Measurements from ENCODE around the gene AKR1B1. TPM values are rescaled to one million over a fixed set of nuclear protein-coding genes. Genes with fewer than 3 reads are reported as not detected.

AKR1B1 gene
- total RNA-seq, 4 donors from 2014 or later, result 17.8 to 47.5 (median 31.0) TPM

DNA sequence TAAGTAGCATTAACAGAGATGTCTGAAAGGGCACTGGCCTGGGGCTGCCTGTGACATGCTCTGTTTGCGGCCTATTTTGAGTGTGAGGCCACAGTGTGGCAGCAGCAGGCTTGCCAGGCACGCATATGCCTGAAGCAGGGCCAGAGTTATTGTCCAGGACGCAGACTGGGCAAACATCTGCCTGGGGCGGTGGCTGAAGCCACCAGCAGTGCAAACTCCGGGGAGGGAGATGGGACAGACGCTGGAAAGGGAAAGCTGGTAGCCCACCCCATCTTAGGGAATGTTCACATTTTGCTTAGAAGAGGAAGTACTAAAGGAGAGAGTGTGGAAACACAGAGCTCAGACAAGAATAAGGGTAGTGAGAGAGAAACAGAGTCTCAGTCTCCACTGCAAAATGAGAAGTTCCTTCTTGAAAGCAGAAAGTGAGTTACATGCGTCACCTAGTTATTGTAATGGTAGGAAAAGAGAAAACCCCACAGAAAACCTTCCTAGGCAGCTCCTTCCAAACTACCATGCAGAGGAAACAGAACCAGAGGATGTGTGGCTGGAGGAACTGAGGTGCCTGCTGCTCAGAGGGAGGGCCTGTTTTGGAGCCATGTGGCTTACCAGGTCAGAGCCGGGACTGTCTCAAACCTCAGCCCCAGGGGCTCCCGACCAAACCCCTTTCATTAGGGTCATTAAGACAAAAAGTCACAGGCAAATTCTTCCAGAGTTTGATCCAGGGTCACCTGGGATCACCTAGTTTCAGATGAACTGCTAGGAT, 14.5 kb downstream of the AKR1B1 start:
- Histone ChIP-seq H3K27me3 (no peaks in the 10 kb centered on the region), H3K27ac (peak overlapping the region; percentile 16 to 48 (median 32)), H3K4me1 (peaks cover 9 to 31% (median 9%) of the 10 kb centered on the region in 3 donors), H3K36me3 (peaks cover 14 to 95% (median 28%) of the 10 kb centered on the region in 3 donors), H3K9me3 (no peaks in the 10 kb centered on the region), H3K4me3 (no peak overlapping the region)
- WGBS, 2 donors, result 50 to 66% methylated on average over 8 to 9 of the region's 9 CpGs
- intact Hi-C loops (cut with DNase I), result no loop called here
- no peak for DNase-seq
- no peak for TF ChIP-seq POLR2A (IDR thresholded peaks at IDR 0.05)
- TF ChIP-seq, protein P1, sequence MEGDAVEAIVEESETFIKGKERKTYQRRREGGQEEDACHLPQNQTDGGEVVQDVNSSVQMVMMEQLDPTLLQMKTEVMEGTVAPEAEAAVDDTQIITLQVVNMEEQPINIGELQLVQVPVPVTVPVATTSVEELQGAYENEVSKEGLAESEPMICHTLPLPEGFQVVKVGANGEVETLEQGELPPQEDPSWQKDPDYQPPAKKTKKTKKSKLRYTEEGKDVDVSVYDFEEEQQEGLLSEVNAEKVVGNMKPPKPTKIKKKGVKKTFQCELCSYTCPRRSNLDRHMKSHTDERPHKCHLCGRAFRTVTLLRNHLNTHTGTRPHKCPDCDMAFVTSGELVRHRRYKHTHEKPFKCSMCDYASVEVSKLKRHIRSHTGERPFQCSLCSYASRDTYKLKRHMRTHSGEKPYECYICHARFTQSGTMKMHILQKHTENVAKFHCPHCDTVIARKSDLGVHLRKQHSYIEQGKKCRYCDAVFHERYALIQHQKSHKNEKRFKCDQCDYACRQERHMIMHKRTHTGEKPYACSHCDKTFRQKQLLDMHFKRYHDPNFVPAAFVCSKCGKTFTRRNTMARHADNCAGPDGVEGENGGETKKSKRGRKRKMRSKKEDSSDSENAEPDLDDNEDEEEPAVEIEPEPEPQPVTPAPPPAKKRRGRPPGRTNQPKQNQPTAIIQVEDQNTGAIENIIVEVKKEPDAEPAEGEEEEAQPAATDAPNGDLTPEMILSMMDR (IDR thresholded peaks at IDR 0.05), result peak in 2 of 6 experiments; percentile 25 to 46

DNA sequence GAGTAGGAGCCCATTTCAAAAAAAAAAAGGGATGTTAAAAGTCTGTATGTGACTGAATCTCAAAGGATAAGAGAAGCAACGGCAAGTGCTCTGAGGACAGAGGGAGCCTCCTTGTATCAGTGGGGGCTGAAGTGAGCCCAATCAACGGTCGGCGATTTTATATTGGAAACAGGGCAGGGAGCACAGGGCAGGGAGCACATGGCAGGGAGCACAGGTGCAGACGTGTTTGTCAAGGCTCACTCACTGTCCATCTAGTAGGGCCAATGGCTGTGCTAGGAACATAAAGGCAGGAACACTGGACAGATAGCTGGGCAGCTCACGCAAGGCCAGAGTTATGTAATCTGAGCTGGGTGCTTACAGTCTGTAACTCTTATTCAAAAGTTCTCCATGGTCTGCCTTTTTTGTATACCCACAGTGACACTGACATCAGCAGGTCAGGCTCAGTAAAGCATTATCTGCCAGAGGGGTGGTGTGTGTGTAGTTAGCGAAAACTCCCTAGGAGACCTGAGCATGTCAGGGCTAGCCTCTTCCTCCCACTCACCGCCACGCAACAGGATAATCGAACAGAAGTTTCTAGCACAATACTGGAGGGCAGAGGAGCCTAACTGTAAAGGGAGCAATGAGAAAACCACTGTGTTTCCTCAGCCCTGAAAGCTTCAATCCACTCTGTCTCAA, 15.4 kb downstream of the AKR1B1 start:
- no peak for TF ChIP-seq POLR2A (IDR thresholded peaks at IDR 0.05)
- TF ChIP-seq, protein P1 (IDR thresholded peaks at IDR 0.05), result no peak
- no peak for DNase-seq
- H3K36me3 ChIP-seq, result peaks cover 12 to 87% (median 28%) of the 10 kb centered on the region in 3 donors
- H3K27ac ChIP-seq, result peak overlapping the region; percentile 16 to 48 (median 32)
- H3K27me3 ChIP-seq, result no peaks in the 10 kb centered on the region
- intact Hi-C loops (cut with DNase I), result no loop called here
- peaks cover 4 to 25% (median 9%) of the 10 kb centered on the region in 3 donors for H3K4me1 ChIP-seq
- WGBS, 2 donors, result 57 to 71% methylated on average over 9 to 10 of the region's 10 CpGs
- no peak overlapping the region for H3K4me3 ChIP-seq
- peaks cover 0 to 5% (median 0%) of the 10 kb centered on the region in 3 donors for H3K9me3 ChIP-seq

DNA sequence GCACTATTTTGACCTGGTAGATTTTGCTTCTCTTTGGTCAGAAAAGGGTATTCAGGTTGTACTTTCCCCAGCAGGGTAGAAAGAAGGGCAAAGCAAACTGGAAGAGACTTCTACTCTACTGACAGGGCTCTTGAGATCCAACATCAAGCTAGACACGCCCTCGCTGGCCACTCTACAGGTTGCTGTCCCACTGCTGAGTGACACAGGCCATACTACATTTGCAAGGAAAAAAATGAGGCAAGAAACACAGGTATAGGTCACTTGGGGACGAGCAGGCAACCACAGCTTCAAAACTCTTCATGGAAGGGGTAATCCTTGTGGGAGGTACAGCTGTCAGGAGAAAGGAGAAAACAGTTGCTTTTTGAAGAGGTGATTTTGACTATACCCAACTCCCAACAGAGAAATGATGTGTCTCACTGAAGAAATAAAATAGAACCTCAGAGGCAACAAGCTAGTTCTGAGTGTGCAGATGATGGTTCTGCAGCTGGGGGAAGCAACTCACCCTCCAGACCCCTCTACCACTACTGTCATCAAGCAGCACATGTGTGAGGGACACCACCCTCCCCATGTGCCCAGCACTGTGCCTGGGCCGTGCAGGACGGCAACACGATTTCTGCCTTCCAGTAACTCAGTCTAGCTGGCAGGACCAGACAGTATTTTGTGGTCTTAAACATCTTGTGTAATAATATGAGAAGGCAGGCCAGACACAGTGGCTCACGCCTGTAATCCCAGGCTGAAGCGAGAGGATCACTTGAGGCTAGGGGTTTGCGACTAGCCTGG, 16.3 kb downstream of the AKR1B1 start:
- Histone ChIP-seq H3K27me3 (no peaks in the 10 kb centered on the region), H3K9me3 (peaks cover 0 to 6% (median 0%) of the 10 kb centered on the region in 3 donors), H3K4me3 (no peak overlapping the region), H3K4me1 (peaks cover 0 to 17% (median 9%) of the 10 kb centered on the region in 3 donors), H3K36me3 (peaks cover 3 to 78% (median 23%) of the 10 kb centered on the region in 3 donors), H3K27ac (no peak overlapping the region)
- intact Hi-C loops (cut with DNase I), result no loop called here
- no peak for DNase-seq
- TF ChIP-seq, protein P1 (IDR thresholded peaks at IDR 0.05), result no peak
- WGBS, 2 donors, result 88 to 92% methylated on average over 4 to 7 of the region's 9 CpGs

DNA sequence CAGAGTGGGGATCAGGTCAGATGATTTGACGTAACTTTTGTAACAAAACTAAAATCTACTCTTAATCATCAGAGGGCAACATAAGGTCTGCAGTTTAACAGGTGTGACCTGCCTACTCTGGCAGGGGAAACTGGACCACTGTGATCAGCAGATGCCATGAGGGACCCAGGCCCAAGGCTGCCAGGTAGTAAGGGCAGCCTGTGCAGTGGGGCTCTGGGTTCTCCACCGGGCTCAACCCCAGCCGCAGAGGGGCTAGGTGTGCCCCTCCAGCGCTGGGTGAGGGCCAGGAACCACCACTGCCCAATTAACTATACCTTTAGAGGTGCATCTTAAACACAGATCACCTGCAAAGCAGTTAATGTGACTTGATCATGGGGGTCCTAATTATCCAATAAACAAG, 17.6 kb downstream of the AKR1B1 start:
- peaks cover 0 to 64% (median 10%) of the 10 kb centered on the region in 3 donors for H3K36me3 ChIP-seq
- WGBS, 2 donors, result 100% methylated on average over 1 to 3 of the region's 4 CpGs
- no peak overlapping the region for H3K4me3 ChIP-seq
- no peak for TF ChIP-seq POLR2A (IDR thresholded peaks at IDR 0.05)
- TF ChIP-seq, protein P1 (IDR thresholded peaks at IDR 0.05), result no peak
- peaks cover 0 to 6% (median 0%) of the 10 kb centered on the region in 3 donors for H3K9me3 ChIP-seq
- H3K27ac ChIP-seq, result no peak overlapping the region
- peaks cover 0 to 17% (median 9%) of the 10 kb centered on the region in 3 donors for H3K4me1 ChIP-seq
- DNase-seq, result no peak
- intact Hi-C loops (cut with DNase I), result no loop called here
- no peaks in the 10 kb centered on the region for H3K27me3 ChIP-seq

All from esophagus squamous epithelium (tissue), 5 donors.